Activated naive CD4-positive, alpha-beta T cell treated with anti-CD3 and anti-CD28 coated beads, Interleukin-2, amount 50 U/mL, for 24 hours (primary cell): Measurements from ENCODE around the gene PTPRK.

ENCODE experiments used
- H3K27ac Mint-ChIP-seq: one replicate; pipeline ENCODE4 v1.8.0; 2021; ENCODE audit warnings: mild to moderate bottlenecking, mixed read lengths
- H3K27me3 Mint-ChIP-seq: one replicate; pipeline ENCODE4 v1.8.0; 2021; ENCODE audit warnings: mixed read lengths
- H3K36me3 Mint-ChIP-seq: one replicate; pipeline ENCODE4 v1.8.0; 2021; ENCODE audit warnings: mixed read lengths
- H3K4me1 Mint-ChIP-seq: one replicate; pipeline ENCODE4 v1.8.0; 2021; ENCODE audit warnings: mixed read lengths
- H3K4me3 Mint-ChIP-seq: one replicate; pipeline ENCODE4 v1.8.0; 2021; ENCODE audit warnings: mild to moderate bottlenecking, mixed read lengths
- H3K9me3 Mint-ChIP-seq: one replicate; pipeline ENCODE4 v1.8.0; 2021; ENCODE audit warnings: mixed read lengths

The PTPRK gene

DNA sequence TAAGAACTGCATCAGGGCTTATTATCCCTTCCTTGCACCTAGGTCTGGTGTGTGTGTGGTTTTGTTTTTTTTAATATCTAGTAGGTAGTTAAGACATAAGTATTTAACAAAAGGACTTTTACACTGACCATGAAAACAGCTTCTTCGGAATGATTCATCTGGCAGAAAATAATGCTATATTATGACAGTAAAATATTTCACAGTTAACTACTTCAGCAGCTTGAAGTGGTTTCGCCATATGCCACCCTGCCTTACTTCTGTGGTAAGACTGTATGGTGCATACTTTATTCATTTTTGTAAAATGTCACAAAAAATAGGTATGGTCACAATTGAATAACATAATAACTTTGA is 858 bp upstream of the PTPRK start:
- H3K4me3 Mint-ChIP-seq: peak overlapping the region; percentile 90
- H3K9me3 Mint-ChIP-seq: no peaks in the 10 kb centered on the region
- peaks cover 11% of the 10 kb centered on the region for H3K4me1 Mint-ChIP-seq
- peak overlapping the region; percentile 30 for H3K27ac Mint-ChIP-seq
- H3K27me3 Mint-ChIP-seq: peaks cover 23% of the 10 kb centered on the region
- H3K36me3 Mint-ChIP-seq: no peaks in the 10 kb centered on the region

DNA sequence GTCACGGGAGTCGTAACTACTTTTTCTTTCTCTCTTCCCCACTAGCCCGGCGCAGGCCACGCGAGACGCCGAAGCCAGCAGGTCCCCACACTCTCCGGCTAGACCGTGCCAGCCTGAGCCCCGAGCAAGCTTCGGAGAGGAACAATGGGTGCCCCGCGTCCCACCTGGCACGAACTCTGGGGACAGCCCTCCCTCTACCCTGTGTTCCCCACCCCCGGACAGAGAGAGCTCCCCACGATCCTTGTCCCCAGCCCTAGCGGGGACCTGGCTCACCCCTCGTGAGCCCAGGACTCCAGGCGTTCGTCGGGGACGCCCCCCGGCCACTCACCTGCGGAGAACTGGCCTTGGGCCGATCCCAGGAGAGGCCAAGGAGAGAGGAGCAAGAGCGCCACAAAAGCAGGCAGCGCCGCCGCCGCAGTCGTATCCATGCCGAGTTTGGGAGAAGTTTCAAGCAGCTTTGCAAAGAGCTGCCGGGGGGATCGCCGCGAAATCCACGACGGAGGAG is 416 bp downstream of the PTPRK start:
- H3K27ac Mint-ChIP-seq: peak overlapping the region; percentile 86
- H3K36me3 Mint-ChIP-seq: no peaks in the 10 kb centered on the region
- H3K4me1 Mint-ChIP-seq: peaks cover 11% of the 10 kb centered on the region
- peak overlapping the region; percentile 90 for H3K4me3 Mint-ChIP-seq
- H3K9me3 Mint-ChIP-seq: no peaks in the 10 kb centered on the region
- peaks cover 23% of the 10 kb centered on the region for H3K27me3 Mint-ChIP-seq

GRCh38 chr6:128519132-128519930 is 1.1 kb downstream of the PTPRK start:
- Mint-ChIP-seq H3K4me3 (peak overlapping the region; percentile 90), H3K27me3 (peaks cover 26% of the 10 kb centered on the region), H3K4me1 (peaks cover 11% of the 10 kb centered on the region), H3K9me3 (no peaks in the 10 kb centered on the region), H3K36me3 (no peaks in the 10 kb centered on the region), H3K27ac (peak overlapping the region; percentile 86)

DNA sequence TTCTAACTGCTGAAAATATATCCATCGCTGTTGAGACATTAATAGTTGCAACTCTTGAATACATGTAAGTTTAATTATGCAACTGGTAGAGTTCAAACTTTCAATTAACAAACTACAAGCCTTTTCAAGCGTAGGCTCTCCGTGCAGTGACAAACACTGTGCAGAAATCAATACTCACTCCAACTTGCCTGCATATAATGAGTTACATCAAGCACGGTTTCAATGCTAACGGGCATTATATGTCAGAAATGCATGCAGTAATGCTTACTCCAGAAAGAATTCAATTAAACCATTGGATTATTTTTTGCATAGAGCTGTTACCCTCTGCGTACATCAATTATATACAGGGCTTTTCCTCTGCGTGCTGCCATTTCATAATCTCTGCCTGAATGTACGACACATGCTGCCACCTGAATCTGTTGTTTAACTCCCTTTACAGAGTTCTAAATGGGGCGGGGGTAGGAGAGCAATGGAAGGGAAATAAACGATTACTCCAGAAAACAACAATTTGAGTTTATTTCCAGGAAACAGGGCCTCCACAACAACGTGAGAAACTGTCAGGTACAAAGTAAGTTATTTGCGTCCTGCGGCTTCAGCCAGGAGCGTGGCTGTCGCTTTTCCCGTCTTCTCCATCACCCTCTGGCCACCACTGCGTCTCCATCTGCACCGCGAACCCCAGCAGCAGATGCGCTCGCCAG is 1.8 kb downstream of the PTPRK start:
- peaks cover 28% of the 10 kb centered on the region for H3K27me3 Mint-ChIP-seq
- no peaks in the 10 kb centered on the region for H3K36me3 Mint-ChIP-seq
- no peak overlapping the region for H3K27ac Mint-ChIP-seq
- peaks cover 11% of the 10 kb centered on the region for H3K4me1 Mint-ChIP-seq
- peak overlapping the region; percentile 90 for H3K4me3 Mint-ChIP-seq
- no peaks in the 10 kb centered on the region for H3K9me3 Mint-ChIP-seq

DNA sequence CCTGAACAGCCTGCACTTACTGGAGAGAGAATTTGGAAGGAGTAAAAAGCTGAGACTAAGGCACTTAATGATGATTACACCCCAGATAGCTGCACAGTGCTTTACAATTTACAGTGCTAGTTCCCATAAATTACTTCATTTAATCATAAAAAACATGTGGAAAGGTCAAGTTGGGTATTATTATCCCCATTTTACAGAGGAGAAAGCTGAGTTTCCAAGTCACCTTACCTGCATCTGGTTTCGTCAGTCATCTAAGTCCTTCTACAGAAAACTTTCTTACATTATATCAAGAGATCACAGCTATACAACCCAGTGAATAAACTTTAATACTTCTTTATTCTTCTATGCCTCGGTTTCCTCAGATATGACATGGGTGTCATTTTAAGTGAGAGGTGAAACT is 3.3 kb downstream of the PTPRK start:
- H3K27me3 Mint-ChIP-seq: peaks cover 25% of the 10 kb centered on the region
- no peak overlapping the region for H3K27ac Mint-ChIP-seq
- no peaks in the 10 kb centered on the region for H3K9me3 Mint-ChIP-seq
- H3K36me3 Mint-ChIP-seq: no peaks in the 10 kb centered on the region
- H3K4me3 Mint-ChIP-seq: no peak overlapping the region
- H3K4me1 Mint-ChIP-seq: peaks cover 11% of the 10 kb centered on the region

DNA sequence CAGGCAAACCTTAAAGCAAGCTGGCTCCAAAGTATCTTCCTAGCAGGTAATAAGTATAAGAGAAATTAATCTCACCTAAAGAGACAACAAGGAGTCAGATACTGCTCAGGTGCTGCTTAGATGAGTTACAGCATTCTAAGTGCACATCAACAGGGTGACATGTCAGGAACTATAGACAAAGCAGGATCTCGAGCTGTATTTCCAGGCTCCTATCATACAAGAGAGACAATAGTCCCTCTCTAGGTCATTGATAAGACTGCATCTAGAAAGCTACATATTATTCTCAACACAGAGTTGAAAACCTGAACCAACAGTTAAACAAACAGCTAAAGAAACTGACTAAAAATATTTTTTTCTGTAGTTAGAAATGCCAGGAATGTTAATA is 3.9 kb downstream of the PTPRK start:
- H3K36me3 Mint-ChIP-seq: no peaks in the 10 kb centered on the region
- no peak overlapping the region for H3K27ac Mint-ChIP-seq
- peaks cover 11% of the 10 kb centered on the region for H3K4me1 Mint-ChIP-seq
- H3K4me3 Mint-ChIP-seq: no peak overlapping the region
- no peaks in the 10 kb centered on the region for H3K9me3 Mint-ChIP-seq
- H3K27me3 Mint-ChIP-seq: peaks cover 21% of the 10 kb centered on the region

GRCh38 chr6:128515550-128516513 is 4.6 kb downstream of the PTPRK start:
- no peak overlapping the region for H3K27ac Mint-ChIP-seq
- H3K4me3 Mint-ChIP-seq: no peak overlapping the region
- no peaks in the 10 kb centered on the region for H3K36me3 Mint-ChIP-seq
- H3K4me1 Mint-ChIP-seq: peaks cover 7% of the 10 kb centered on the region
- peaks cover 21% of the 10 kb centered on the region for H3K27me3 Mint-ChIP-seq
- H3K9me3 Mint-ChIP-seq: no peaks in the 10 kb centered on the region

GRCh38 chr6:128513878-128514277 is 6.5 kb downstream of the PTPRK start:
- no peak overlapping the region for H3K27ac Mint-ChIP-seq
- H3K27me3 Mint-ChIP-seq: peaks cover 19% of the 10 kb centered on the region
- no peaks in the 10 kb centered on the region for H3K36me3 Mint-ChIP-seq
- H3K4me3 Mint-ChIP-seq: no peak overlapping the region
- H3K9me3 Mint-ChIP-seq: no peaks in the 10 kb centered on the region
- H3K4me1 Mint-ChIP-seq: peaks cover 5% of the 10 kb centered on the region

- no peaks in the 10 kb centered on the region for H3K4me1 Mint-ChIP-seq
- peaks cover 12% of the 10 kb centered on the region for H3K27me3 Mint-ChIP-seq
- no peaks in the 10 kb centered on the region for H3K36me3 Mint-ChIP-seq
- no peak overlapping the region for H3K27ac Mint-ChIP-seq
- H3K9me3 Mint-ChIP-seq: no peaks in the 10 kb centered on the region
- no peak overlapping the region for H3K4me3 Mint-ChIP-seq
Observed at GRCh38 chr6:128512296-128512695, 8.1 kb downstream of the PTPRK start.

DNA sequence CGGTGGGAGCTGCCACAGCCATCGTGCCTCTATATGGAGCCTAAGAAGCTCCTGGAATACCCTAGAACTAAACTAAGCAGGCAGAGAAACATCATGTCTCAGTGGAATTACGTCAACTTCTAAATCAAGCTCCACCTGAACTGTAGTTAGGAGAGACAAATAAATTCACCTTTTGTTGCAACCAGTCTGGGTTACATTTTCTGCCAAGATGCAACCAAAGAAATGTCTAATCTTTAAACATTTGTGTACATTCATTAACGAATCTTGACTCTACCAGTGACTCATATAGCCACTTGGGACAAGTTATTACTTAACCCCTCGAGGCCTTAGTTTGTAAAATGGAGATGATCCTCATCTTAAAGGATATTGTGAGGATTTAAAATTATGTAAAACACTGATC is 8.9 kb downstream of the PTPRK start:
- Mint-ChIP-seq H3K9me3 (no peaks in the 10 kb centered on the region), H3K4me3 (no peak overlapping the region)

DNA sequence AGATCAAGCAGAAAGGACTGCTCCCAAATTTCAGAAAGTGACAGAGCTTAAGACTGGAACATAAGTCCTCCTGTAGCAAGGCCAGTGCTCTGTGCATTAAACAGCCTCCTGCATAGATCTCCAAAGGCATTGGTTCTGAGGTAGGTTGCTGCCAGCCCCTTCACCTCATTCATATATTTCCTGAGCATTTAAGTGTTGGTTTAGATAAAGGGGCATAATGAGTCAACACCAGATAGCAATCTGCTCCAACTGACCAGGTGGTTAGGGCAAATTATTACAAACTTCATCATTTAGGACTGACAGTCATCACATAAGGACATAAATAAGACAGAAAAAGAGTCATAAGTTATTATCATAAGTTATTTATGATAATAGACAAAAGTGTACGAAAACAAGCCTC is 10.7 kb downstream of the PTPRK start:
- H3K4me3 Mint-ChIP-seq: no peak overlapping the region

More for the DNA sequence above, 8.9 kb downstream of the PTPRK start:
- Mint-ChIP-seq H3K36me3 (no peaks in the 10 kb centered on the region), H3K27me3 (peaks cover 12% of the 10 kb centered on the region), H3K4me1 (no peaks in the 10 kb centered on the region), H3K27ac (no peak overlapping the region)

GRCh38 chr6:128508588-128509296 is 11.7 kb downstream of the PTPRK start:
- Mint-ChIP-seq H3K4me1 (no peaks in the 10 kb centered on the region), H3K27ac (no peak overlapping the region), H3K27me3 (peaks cover 3% of the 10 kb centered on the region)

More for the DNA sequence above, 10.7 kb downstream of the PTPRK start:
- Mint-ChIP-seq H3K27ac (no peak overlapping the region), H3K27me3 (peaks cover 8% of the 10 kb centered on the region), H3K9me3 (no peaks in the 10 kb centered on the region), H3K4me1 (no peaks in the 10 kb centered on the region), H3K36me3 (no peaks in the 10 kb centered on the region)

DNA sequence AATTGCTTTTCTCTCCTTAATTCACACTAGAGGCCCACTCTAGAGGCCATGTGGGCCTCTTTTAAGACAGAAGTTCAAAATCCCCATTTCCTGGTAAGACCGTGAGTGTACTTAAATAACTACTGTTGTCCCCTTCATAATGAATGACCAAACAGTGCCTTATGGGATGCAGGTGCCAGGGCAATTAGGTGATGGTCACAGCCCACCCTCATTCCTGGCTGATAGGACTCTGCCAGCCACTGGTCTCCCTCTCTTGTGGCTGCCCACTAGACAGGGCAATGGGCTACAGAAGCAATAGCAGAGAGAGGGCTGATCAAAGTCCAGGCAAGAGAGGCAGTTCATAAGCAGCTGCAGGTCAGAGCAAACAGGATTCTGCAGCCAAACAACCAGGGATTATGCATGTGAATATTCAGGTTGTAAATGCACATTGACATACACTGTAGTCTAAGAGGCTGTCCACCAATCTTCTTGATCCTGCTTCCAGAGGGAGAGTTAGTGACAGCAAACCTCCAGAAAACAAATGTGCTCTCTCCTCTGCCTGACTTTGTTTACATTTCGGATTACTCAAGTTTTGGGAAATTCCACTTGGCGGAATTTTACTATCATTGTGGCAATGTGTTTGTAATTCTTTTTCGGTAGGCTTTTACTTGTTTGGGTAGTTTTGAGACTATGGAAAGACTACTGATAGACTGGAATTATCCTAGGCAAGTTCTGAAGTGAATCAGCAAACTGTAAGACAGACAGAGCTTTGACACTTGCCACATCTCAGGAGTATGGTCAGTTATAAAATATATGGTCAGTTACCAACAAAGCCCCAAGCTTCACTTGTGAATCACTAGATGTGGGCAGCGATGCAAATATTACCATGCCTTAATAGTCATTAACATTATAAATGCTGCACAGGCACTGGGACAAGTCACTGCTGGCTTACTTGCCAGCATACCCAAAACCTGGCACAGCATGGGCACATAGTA is 12.8 kb downstream of the PTPRK start:
- Mint-ChIP-seq H3K27ac (no peak overlapping the region), H3K27me3 (peaks cover 4% of the 10 kb centered on the region), H3K9me3 (no peaks in the 10 kb centered on the region), H3K36me3 (no peaks in the 10 kb centered on the region), H3K4me1 (no peaks in the 10 kb centered on the region), H3K4me3 (no peak overlapping the region)

More at GRCh38 chr6:128508588-128509296, 11.7 kb downstream of the PTPRK start:
- Mint-ChIP-seq H3K9me3 (no peaks in the 10 kb centered on the region), H3K4me3 (no peak overlapping the region), H3K36me3 (no peaks in the 10 kb centered on the region)

DNA sequence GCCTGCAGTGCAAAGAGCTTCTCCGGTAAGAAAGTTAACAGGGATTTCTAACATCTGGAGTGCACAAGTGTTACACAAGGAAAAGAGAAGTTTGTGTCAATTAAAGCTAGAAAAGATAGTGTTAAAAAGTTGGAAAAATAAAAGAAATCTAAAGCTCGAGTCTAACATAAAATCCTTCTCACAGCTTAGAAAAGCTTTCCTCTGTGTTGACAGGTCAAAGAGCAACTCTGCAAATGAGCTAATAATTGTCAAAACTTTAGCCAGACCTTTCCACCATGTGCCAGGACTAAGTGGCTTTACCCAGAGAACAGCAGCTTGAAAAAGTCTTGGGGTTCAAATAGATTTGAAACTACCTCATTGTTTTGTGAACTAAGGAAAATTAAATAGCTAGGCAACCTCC is 14.8 kb downstream of the PTPRK start:
- Mint-ChIP-seq H3K4me3 (no peak overlapping the region), H3K36me3 (no peaks in the 10 kb centered on the region), H3K9me3 (no peaks in the 10 kb centered on the region), H3K4me1 (no peaks in the 10 kb centered on the region), H3K27ac (no peak overlapping the region), H3K27me3 (peaks cover 1% of the 10 kb centered on the region)
